ENCODE measurements around the gene OBSL1. TPM values are rescaled to one million over a fixed set of nuclear protein-coding genes. Genes with fewer than 3 reads are reported as not detected.

The OBSL1 gene
- total and polyA plus RNA-seq, 12 donors: 108 to 310 (median 171) TPM

DNA sequence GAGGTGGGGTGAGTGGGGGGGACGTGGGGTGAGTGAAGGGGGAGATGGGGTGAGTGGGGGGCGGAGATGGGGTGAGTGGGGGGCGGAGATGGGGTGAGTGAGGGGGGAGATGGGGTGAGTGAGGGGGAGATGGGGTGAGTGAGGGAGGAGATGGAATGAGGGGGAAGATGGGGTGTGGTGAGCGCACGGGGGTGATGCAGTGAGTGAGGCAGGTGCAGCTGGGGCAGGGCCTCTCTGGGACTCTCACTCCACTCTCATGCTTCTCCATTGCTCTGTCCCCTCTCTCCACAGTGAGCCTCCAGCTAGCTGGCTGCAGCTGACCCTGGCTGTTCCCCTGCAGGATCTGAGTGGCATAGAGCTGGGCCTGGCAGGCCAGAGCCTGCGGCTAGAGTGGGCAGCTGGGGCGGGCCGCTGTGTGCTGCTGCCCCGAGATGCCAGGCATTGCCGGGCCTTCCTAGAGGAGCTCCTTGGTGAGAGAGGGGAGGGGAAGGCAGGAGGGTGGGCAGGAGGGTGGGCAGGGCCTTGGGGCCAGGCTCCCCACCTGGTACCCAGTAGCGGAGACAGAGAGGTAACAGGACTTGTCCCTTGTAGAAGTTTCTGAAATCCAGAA, 42.2 kb upstream of the OBSL1 start:
- TF ChIP-seq, protein P1, sequence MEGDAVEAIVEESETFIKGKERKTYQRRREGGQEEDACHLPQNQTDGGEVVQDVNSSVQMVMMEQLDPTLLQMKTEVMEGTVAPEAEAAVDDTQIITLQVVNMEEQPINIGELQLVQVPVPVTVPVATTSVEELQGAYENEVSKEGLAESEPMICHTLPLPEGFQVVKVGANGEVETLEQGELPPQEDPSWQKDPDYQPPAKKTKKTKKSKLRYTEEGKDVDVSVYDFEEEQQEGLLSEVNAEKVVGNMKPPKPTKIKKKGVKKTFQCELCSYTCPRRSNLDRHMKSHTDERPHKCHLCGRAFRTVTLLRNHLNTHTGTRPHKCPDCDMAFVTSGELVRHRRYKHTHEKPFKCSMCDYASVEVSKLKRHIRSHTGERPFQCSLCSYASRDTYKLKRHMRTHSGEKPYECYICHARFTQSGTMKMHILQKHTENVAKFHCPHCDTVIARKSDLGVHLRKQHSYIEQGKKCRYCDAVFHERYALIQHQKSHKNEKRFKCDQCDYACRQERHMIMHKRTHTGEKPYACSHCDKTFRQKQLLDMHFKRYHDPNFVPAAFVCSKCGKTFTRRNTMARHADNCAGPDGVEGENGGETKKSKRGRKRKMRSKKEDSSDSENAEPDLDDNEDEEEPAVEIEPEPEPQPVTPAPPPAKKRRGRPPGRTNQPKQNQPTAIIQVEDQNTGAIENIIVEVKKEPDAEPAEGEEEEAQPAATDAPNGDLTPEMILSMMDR (IDR thresholded peaks at IDR 0.05): no peak
- 94 to 100% methylated on average over 9 to 11 of the region's 11 CpGs for WGBS, 2 donors
- ATAC-seq: no peak
- no peak overlapping the region for H3K4me3 ChIP-seq
- H3K27me3 ChIP-seq: no peaks in the 10 kb centered on the region
- H3K36me3 ChIP-seq: peaks cover 0 to 62% (median 15%) of the 10 kb centered on the region in 9 donors
- intact Hi-C loops (cut with DNase I): no loop called here
- H3K27ac ChIP-seq: no peak overlapping the region
- DNase-seq: no peak
- H3K4me1 ChIP-seq: peaks cover under 1 to 58% (median 36%) of the 10 kb centered on the region in 9 donors
- H3K9me3 ChIP-seq: no peaks in the 10 kb centered on the region

DNA sequence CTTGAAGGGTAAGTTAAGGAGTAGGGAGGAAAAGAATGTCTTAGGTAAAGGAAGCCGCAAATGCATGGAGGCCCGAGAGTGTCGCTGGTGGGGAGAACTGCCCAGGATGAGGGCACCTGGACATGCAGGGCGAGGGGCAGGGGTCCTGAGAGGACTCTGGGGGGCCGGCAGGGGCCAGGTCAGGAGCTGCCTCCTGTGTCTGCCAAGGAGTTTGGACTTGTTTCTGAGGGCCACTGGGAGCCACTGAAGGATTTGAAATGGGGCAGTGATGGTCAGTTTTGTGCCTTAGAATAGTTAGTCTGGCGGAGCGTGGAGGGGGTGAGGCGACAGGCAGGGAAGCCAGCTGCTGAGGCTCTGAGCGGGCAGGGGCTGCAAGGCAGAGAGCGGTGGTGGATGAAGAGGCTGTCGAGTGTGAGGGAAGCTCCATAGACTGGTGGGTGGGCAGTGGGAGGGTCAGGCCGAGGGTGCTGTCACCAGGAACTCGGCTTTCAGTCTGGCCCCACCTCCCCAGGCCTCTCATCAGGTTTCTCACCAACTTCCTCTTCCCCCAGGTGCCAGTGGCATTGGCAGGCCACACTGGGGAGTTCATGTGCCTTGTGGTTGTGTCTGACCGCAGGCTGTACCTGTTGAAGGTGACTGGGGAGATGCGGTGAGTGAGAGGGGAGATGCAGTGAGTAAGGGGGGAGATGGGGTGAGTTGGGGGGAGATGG, 41.4 kb upstream of the OBSL1 start:
- no peak for DNase-seq
- Histone ChIP-seq H3K4me1 (peaks cover 0 to 49% (median 29%) of the 10 kb centered on the region in 9 donors), H3K36me3 (peaks cover 0 to 71% (median 18%) of the 10 kb centered on the region in 9 donors), H3K27ac (no peak overlapping the region), H3K27me3 (no peaks in the 10 kb centered on the region), H3K4me3 (no peak overlapping the region), H3K9me3 (no peaks in the 10 kb centered on the region)
- 85 to 89% methylated on average over 15 of the region's 15 CpGs for WGBS, 2 donors
- intact Hi-C loops (cut with DNase I): no loop called here
- TF ChIP-seq, protein P1 (IDR thresholded peaks at IDR 0.05): no peak
- no peak for ATAC-seq

DNA sequence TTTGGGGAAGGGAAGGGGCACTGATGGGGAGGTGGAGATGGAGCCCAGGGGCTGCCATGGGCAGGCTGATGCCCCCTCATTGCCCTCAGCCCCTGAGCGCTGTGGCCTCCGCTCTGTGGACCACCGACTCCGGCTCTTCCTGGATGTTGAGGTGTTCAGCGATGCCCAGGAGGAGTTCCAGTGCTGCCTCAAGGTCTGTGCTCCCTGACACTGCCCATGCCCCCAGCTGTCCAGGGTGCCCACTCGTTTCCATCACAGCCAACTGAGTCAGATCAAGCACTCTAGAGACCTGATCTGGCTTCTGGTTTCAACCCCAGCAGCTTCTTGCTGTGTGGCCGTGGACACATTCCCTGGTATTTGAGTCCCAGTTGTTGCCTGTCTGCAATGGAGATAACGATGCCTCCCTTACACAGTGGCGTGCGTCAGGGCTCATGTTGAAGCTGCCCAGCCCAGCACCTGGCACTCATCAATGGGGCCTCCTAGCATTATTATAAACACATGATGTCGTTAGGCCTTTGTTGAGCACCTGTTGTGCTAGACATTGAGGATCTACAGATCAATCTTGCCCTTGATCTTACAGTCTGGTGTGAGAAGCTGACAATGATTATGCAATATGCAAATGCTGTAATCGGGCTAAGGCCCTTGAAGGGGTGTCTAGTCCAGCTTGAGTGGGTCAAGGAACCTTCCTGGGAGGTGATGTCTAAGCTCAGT, 40.7 kb upstream of the OBSL1 start:
- Histone ChIP-seq H3K36me3 (peaks cover 0 to 78% (median 24%) of the 10 kb centered on the region in 9 donors), H3K4me1 (peaks cover 0 to 42% (median 24%) of the 10 kb centered on the region in 9 donors), H3K4me3 (no peak overlapping the region), H3K27ac (peak overlapping the region in 1 of 10 donors; percentile 22), H3K27me3 (no peaks in the 10 kb centered on the region), H3K9me3 (no peaks in the 10 kb centered on the region)
- ATAC-seq: no peak
- TF ChIP-seq, protein P1 (IDR thresholded peaks at IDR 0.05): no peak
- DNase-seq: no peak
- 64 to 72% methylated on average over 12 of the region's 12 CpGs for WGBS, 2 donors
- intact Hi-C loops (cut with DNase I): no loop called here

DNA sequence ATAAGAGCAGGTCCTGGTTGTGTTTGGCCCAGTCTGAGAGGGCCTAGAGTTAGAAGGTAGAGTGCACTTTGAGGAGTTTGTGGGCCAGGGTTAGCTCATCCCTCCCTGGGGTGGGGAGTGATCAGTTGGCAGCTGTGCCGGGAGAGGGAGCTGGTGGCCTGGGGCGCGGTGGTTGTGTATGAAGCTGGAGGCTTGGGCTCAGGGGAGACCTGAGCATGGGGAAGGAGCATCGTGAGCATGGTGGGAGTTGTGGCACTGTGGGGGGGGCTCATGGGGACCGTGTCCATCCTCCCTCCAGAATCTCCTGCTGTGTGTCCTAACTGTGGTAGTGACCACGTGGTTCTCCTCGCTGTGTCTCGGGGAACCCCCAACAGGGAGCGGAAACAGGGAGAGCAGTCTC, 40.0 kb upstream of the OBSL1 start:
- no peak for DNase-seq
- peak overlapping the region in 1 of 10 donors; percentile 87 for H3K27ac ChIP-seq
- ATAC-seq: no peak
- intact Hi-C loops (cut with DNase I): no loop called here
- H3K9me3 ChIP-seq: no peaks in the 10 kb centered on the region
- TF ChIP-seq, protein P1 (IDR thresholded peaks at IDR 0.05): no peak
- peaks cover 0 to 82% (median 32%) of the 10 kb centered on the region in 9 donors for H3K36me3 ChIP-seq
- no peaks in the 10 kb centered on the region for H3K27me3 ChIP-seq
- peaks cover 0 to 35% (median 18%) of the 10 kb centered on the region in 9 donors for H3K4me1 ChIP-seq
- WGBS, 2 donors: 93 to 95% methylated on average over 9 of the region's 9 CpGs
- H3K4me3 ChIP-seq: no peak overlapping the region
